A673 (cell line): ENCODE results near the gene THAP3.

Source experiments
- EZH2 ChIP-seq: fragments of 200-600 bp; sonication (generic); IDR thresholded peaks from 2 replicates; pipeline ENCODE4 v1.6.1; 2017; ENCODE audit warnings: borderline replicate concordance, low read depth, mild to moderate bottlenecking, mixed read lengths, antibody characterized with exemption, low read length; ENCODE audit not compliant: poor library complexity, severe bottlenecking
- TF ChIP-seq, protein P1 (sequence below): fragments of 300-800, 200-600 bp; sonication (generic); conservative IDR thresholded peaks from 2 replicates; pipeline ENCODE4 v1.5.1; 2017; ENCODE audit warnings: low read depth, mild to moderate bottlenecking, antibody characterized with exemption, low read length, moderate library complexity, mixed read lengths

- TF ChIP-seq, protein P1, sequence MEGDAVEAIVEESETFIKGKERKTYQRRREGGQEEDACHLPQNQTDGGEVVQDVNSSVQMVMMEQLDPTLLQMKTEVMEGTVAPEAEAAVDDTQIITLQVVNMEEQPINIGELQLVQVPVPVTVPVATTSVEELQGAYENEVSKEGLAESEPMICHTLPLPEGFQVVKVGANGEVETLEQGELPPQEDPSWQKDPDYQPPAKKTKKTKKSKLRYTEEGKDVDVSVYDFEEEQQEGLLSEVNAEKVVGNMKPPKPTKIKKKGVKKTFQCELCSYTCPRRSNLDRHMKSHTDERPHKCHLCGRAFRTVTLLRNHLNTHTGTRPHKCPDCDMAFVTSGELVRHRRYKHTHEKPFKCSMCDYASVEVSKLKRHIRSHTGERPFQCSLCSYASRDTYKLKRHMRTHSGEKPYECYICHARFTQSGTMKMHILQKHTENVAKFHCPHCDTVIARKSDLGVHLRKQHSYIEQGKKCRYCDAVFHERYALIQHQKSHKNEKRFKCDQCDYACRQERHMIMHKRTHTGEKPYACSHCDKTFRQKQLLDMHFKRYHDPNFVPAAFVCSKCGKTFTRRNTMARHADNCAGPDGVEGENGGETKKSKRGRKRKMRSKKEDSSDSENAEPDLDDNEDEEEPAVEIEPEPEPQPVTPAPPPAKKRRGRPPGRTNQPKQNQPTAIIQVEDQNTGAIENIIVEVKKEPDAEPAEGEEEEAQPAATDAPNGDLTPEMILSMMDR = no peak
- no peak for TF ChIP-seq EZH2
Measured at GRCh38 chr1:6672558-6672957, 47.9 kb downstream of the THAP3 start.
